Measurements from ENCODE around the gene RGS6. TPM values are rescaled to one million over a fixed set of nuclear protein-coding genes. Genes with fewer than 3 reads are reported as not detected.

RGS6 gene
- total RNA-seq, 6 donors from 2014 or later: 0.83 to 12.9 (median 2.2) TPM; not detected in 1

DNA sequence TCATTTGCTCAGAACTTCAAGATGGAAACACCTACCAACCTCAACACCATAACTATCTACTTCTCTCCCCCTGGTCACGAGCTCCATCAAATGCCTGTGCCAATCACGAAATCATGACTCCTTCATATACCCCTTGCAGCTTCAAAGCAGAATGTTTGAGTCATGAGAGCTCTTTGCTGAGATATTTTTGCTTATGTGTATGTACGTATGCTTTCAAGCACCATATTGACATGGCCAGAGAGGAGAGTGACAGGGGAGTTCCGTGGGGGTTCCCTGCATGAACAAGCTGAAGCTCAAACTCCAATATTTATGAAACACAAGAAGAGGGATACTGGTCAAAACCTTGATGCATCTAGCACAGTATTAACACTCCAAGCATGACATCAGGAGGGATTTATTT is 587.3 kb downstream of the RGS6 start:
- Histone ChIP-seq H3K27ac (no peak overlapping the region), H3K4me1 (peaks cover 0 to 14% (median 5%) of the 10 kb centered on the region in 4 donors), H3K36me3 (no peaks in the 10 kb centered on the region), H3K4me3 (no peak overlapping the region), H3K9me3 (no peaks in the 10 kb centered on the region), H3K27me3 (no peaks in the 10 kb centered on the region)
- DNase-seq: no peak
- TF ChIP-seq POLR2AphosphoS5 (IDR thresholded peaks at IDR 0.05): no peak
- TF ChIP-seq, protein P1, sequence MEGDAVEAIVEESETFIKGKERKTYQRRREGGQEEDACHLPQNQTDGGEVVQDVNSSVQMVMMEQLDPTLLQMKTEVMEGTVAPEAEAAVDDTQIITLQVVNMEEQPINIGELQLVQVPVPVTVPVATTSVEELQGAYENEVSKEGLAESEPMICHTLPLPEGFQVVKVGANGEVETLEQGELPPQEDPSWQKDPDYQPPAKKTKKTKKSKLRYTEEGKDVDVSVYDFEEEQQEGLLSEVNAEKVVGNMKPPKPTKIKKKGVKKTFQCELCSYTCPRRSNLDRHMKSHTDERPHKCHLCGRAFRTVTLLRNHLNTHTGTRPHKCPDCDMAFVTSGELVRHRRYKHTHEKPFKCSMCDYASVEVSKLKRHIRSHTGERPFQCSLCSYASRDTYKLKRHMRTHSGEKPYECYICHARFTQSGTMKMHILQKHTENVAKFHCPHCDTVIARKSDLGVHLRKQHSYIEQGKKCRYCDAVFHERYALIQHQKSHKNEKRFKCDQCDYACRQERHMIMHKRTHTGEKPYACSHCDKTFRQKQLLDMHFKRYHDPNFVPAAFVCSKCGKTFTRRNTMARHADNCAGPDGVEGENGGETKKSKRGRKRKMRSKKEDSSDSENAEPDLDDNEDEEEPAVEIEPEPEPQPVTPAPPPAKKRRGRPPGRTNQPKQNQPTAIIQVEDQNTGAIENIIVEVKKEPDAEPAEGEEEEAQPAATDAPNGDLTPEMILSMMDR (IDR thresholded peaks at IDR 0.05): no peak
- TF ChIP-seq EP300 (IDR thresholded peaks at IDR 0.05): no peak
- TF ChIP-seq POLR2A (IDR thresholded peaks at IDR 0.05): no peak
- ATAC-seq (ENCODE audit: low FRiP score in 2 of 2): no peak
- WGBS, 2 donors: 60 to 67% methylated on average over 4 of the region's 4 CpGs

DNA sequence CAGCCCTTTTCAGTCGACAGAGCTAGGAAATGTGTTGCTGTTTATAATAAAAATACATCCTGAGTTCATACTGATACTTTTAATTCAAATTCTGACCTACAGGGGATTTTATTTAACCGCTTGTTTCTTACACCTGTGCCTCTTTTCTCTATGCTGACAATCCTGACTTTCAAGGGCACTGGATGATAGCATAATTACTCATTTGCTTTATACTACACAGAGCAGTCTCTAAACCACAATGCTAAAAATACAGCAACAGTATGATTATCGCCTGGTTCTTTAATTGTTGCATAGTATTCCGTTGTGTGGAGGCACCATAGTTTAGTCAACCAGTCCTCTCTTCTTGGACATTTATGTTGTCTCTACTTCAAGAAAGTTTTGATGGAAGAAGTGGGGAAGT is 588.8 kb downstream of the RGS6 start:
- Histone ChIP-seq H3K27ac (no peak overlapping the region), H3K4me1 (peaks cover 0 to 14% (median 8%) of the 10 kb centered on the region in 4 donors), H3K27me3 (no peaks in the 10 kb centered on the region), H3K9me3 (no peaks in the 10 kb centered on the region), H3K36me3 (no peaks in the 10 kb centered on the region), H3K4me3 (no peak overlapping the region)
- no peak for TF ChIP-seq POLR2AphosphoS5 (IDR thresholded peaks at IDR 0.05)
- TF ChIP-seq EP300 (IDR thresholded peaks at IDR 0.05): no peak
- TF ChIP-seq, protein P1 (IDR thresholded peaks at IDR 0.05): no peak
- TF ChIP-seq POLR2A (IDR thresholded peaks at IDR 0.05): no peak
- ATAC-seq (ENCODE audit: low FRiP score in 2 of 2) (no peak), DNase-seq (no peak)
- WGBS, 2 donors: 78 to 89% methylated on average over 4 of the region's 4 CpGs

GRCh38 chr14:72521968-72522741 is 589.9 kb downstream of the RGS6 start:
- H3K4me1 ChIP-seq: peaks cover 0 to 14% (median 7%) of the 10 kb centered on the region in 4 donors
- DNase-seq: no peak
- H3K27me3 ChIP-seq: no peaks in the 10 kb centered on the region
- TF ChIP-seq POLR2A (IDR thresholded peaks at IDR 0.05) (no peak), EP300 (IDR thresholded peaks at IDR 0.05) (no peak), POLR2AphosphoS5 (IDR thresholded peaks at IDR 0.05) (no peak)
- TF ChIP-seq, protein P1 (IDR thresholded peaks at IDR 0.05): no peak
- no peak for ATAC-seq (ENCODE audit: low FRiP score in 2 of 2)
- H3K9me3 ChIP-seq: no peaks in the 10 kb centered on the region
- H3K4me3 ChIP-seq: no peak overlapping the region
- H3K27ac ChIP-seq: no peak overlapping the region
- H3K36me3 ChIP-seq: no peaks in the 10 kb centered on the region
- 83 to 87% methylated on average over 8 of the region's 8 CpGs for WGBS, 2 donors

DNA sequence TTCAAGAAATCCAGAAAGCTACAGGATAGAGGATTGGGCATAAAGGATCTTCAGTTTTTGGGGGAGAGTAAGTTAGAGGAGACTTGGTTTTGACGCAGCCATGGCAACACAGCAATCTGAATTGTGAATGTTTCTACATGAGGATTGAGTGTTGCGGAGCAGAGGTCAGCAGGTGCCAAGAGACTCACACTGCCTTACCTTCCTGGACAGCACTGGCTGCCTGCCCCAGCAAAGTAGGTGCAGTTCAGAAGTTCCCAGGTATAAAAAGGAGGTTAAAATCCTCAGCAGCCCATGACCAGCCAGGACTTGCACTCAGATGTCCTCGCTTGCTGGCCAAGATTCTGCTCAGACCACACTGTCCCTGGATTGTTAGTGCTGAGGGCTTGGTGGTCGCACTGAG is 590.6 kb downstream of the RGS6 start:
- WGBS, 2 donors: 95% methylated on average over 3 to 4 of the region's 4 CpGs
- H3K4me1 ChIP-seq: peaks cover 0 to 14% (median 6%) of the 10 kb centered on the region in 4 donors
- TF ChIP-seq POLR2A (IDR thresholded peaks at IDR 0.05) (no peak), POLR2AphosphoS5 (IDR thresholded peaks at IDR 0.05) (no peak), EP300 (IDR thresholded peaks at IDR 0.05) (no peak)
- TF ChIP-seq, protein P1 (IDR thresholded peaks at IDR 0.05): no peak
- ATAC-seq (ENCODE audit: low FRiP score in 2 of 2) (no peak), DNase-seq (no peak)
- H3K4me3 ChIP-seq: no peak overlapping the region
- no peaks in the 10 kb centered on the region for H3K9me3 ChIP-seq
- H3K27ac ChIP-seq: no peak overlapping the region
- no peaks in the 10 kb centered on the region for H3K27me3 ChIP-seq
- no peaks in the 10 kb centered on the region for H3K36me3 ChIP-seq
